ENCODE results near the gene DPP10. TPM values are rescaled to one million over a fixed set of nuclear protein-coding genes. Genes with fewer than 3 reads are reported as not detected.

The DPP10 gene
- total RNA-seq, 4 donors from 2014 or later, result 1.9 to 8.3 (median 2.9) TPM

DNA sequence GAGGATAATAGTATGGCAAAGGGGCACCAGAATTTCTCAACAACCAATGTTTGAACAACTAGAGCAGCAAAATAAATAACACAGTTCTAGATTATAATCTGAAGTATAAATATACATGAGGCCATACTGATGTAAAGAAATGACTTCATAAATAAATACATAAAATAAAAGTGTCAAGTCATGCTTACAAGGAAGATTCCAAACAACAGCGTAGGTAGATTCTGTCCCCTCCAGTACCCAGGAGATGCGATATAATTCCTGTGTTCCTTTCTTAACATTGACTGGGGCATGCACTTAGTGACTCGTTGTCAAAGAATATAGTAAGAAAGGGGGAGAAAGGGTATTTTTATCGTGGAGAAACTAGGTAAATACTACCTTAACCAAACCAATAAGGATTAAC, 355.1 kb downstream of the DPP10 start:
- DNase-seq, result no peak
- Histone ChIP-seq H3K27me3 (no peaks in the 10 kb centered on the region), H3K9me3 (no peaks in the 10 kb centered on the region), H3K4me3 (no peak overlapping the region), H3K36me3 (no peaks in the 10 kb centered on the region), H3K27ac (no peak overlapping the region), H3K4me1 (no peaks in the 10 kb centered on the region)
- no peak for TF ChIP-seq POLR2A (IDR thresholded peaks at IDR 0.05)
- TF ChIP-seq, protein P1, sequence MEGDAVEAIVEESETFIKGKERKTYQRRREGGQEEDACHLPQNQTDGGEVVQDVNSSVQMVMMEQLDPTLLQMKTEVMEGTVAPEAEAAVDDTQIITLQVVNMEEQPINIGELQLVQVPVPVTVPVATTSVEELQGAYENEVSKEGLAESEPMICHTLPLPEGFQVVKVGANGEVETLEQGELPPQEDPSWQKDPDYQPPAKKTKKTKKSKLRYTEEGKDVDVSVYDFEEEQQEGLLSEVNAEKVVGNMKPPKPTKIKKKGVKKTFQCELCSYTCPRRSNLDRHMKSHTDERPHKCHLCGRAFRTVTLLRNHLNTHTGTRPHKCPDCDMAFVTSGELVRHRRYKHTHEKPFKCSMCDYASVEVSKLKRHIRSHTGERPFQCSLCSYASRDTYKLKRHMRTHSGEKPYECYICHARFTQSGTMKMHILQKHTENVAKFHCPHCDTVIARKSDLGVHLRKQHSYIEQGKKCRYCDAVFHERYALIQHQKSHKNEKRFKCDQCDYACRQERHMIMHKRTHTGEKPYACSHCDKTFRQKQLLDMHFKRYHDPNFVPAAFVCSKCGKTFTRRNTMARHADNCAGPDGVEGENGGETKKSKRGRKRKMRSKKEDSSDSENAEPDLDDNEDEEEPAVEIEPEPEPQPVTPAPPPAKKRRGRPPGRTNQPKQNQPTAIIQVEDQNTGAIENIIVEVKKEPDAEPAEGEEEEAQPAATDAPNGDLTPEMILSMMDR (IDR thresholded peaks at IDR 0.05), result no peak

DNA sequence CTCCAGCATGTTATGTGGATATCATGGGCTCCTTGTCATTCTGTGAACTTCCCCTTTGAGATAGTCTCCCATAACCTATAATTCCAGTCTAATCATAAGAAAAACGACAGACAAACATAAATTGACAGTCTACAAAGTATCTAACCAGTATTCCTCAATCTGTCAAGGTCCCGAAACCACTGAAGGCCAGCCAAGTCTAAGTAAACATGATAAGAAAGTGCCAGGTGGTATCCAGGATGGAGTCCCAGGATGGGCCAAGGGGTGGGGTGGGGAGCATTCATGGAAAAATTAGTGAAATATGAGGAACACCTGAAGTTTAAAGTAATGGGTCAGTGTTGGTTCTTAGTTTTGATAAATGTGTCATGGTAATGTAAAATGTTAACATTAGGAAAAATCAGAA, 355.5 kb downstream of the DPP10 start:
- no peaks in the 10 kb centered on the region for H3K27me3 ChIP-seq
- H3K36me3 ChIP-seq, result no peaks in the 10 kb centered on the region
- H3K27ac ChIP-seq, result no peak overlapping the region
- no peaks in the 10 kb centered on the region for H3K9me3 ChIP-seq
- no peak for TF ChIP-seq POLR2A (IDR thresholded peaks at IDR 0.05)
- TF ChIP-seq, protein P1 (IDR thresholded peaks at IDR 0.05), result no peak
- no peaks in the 10 kb centered on the region for H3K4me1 ChIP-seq
- DNase-seq, result no peak
- H3K4me3 ChIP-seq, result no peak overlapping the region

DNA sequence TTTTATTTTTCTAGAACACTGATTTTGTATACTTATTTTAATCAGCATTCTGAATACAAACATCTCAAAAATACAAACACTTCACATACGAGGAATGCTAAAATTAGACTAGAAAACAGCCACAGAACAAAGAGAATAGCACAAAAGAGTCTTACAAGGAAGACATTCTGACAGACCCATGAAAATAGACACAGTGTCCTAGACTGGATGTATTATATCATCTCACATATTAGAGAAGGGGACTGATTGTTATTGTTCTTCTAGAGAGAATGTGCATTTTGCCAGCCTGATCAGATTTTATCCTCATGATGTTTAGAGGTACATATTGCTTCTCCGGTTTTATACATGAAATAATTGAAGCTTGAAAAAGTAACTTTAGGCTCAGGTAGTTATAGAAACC, 357.9 kb downstream of the DPP10 start:
- DNase-seq, result no peak
- Histone ChIP-seq H3K4me3 (no peak overlapping the region), H3K27me3 (no peaks in the 10 kb centered on the region), H3K36me3 (no peaks in the 10 kb centered on the region), H3K4me1 (no peaks in the 10 kb centered on the region), H3K9me3 (no peaks in the 10 kb centered on the region), H3K27ac (no peak overlapping the region)
- TF ChIP-seq POLR2A (IDR thresholded peaks at IDR 0.05), result no peak
- TF ChIP-seq, protein P1 (IDR thresholded peaks at IDR 0.05), result no peak

DNA sequence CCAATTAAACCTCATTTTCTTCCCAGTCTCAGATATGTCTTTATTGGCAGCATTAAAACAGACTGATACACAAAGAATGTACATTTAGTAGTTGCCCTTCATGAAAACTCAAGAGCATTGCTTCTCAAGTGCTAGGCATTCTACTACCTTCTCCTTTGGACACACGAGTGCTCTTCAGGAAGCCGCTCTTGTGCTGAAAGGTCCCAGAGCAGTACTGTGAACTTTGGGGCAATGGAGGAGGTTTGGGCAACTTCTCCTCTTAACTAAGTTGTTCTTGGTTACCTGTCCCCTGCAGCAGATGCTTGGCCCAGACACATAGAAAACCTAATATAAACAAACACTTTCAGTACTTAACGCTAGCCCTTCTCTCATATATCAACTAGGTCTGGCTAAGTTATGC, 362.8 kb downstream of the DPP10 start:
- Histone ChIP-seq H3K4me1 (no peaks in the 10 kb centered on the region), H3K9me3 (no peaks in the 10 kb centered on the region), H3K27ac (no peak overlapping the region), H3K36me3 (no peaks in the 10 kb centered on the region), H3K27me3 (no peaks in the 10 kb centered on the region), H3K4me3 (no peak overlapping the region)
- TF ChIP-seq, protein P1 (IDR thresholded peaks at IDR 0.05), result no peak
- TF ChIP-seq POLR2A (IDR thresholded peaks at IDR 0.05), result no peak
- no peak for DNase-seq

DNA sequence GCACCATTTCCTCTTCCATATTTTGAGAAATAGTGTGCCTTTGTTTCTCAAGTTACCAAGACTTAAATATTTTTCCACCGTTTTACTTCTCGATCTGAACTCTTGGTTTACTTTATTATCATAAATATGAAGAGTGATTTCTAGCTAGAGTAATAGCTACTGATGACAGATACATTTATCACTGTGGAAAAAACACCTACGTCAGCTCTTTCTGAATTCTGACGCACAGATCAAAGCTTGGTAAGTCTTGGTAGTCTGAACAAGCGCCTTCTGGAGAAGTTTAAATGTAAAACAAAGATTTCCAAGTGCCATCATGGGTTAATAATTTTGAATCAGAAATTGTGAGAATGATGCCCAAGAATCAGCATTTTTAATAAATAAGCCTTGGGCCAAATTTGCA, 367.7 kb downstream of the DPP10 start:
- no peaks in the 10 kb centered on the region for H3K9me3 ChIP-seq
- H3K4me3 ChIP-seq, result no peak overlapping the region
- no peaks in the 10 kb centered on the region for H3K36me3 ChIP-seq
- no peak for DNase-seq
- TF ChIP-seq POLR2A (IDR thresholded peaks at IDR 0.05), result no peak
- TF ChIP-seq, protein P1 (IDR thresholded peaks at IDR 0.05), result no peak
- no peak overlapping the region for H3K27ac ChIP-seq
- no peaks in the 10 kb centered on the region for H3K27me3 ChIP-seq
- H3K4me1 ChIP-seq, result no peaks in the 10 kb centered on the region

DNA sequence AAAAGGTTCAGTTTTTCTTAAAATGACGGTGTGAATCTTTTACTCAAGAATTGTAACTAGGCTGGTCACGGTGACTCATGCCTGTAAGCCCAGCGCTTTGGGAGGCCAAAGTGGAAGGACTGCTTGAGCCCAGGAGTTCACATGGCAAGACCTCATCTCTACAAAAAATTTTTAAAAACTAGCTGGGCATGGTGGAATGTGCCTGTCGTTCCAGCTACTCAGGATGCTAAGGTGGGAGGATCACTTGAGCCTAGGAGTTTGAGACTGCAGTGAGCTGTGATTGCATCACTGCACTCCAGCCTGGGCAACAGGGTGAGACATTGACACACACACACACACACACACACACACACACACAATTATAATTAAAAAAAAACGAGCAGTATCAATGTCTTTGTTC, 369.8 kb downstream of the DPP10 start:
- no peak for TF ChIP-seq POLR2A (IDR thresholded peaks at IDR 0.05)
- TF ChIP-seq, protein P1 (IDR thresholded peaks at IDR 0.05), result no peak
- Histone ChIP-seq H3K27ac (no peak overlapping the region), H3K36me3 (no peaks in the 10 kb centered on the region), H3K4me3 (no peak overlapping the region), H3K4me1 (no peaks in the 10 kb centered on the region), H3K9me3 (no peaks in the 10 kb centered on the region), H3K27me3 (no peaks in the 10 kb centered on the region)
- no peak for DNase-seq
